ENCODE results near the gene SELENOK.
A peak's percentile ranks its signal among the peaks of the same experiment; 100 is the strongest.
"Not testable (repeated sequence)": the region's sequence is repeated elsewhere in the genome, so short reads cannot be mapped to it uniquely, and the experiment has no call there.

SELENOK gene

DNA sequence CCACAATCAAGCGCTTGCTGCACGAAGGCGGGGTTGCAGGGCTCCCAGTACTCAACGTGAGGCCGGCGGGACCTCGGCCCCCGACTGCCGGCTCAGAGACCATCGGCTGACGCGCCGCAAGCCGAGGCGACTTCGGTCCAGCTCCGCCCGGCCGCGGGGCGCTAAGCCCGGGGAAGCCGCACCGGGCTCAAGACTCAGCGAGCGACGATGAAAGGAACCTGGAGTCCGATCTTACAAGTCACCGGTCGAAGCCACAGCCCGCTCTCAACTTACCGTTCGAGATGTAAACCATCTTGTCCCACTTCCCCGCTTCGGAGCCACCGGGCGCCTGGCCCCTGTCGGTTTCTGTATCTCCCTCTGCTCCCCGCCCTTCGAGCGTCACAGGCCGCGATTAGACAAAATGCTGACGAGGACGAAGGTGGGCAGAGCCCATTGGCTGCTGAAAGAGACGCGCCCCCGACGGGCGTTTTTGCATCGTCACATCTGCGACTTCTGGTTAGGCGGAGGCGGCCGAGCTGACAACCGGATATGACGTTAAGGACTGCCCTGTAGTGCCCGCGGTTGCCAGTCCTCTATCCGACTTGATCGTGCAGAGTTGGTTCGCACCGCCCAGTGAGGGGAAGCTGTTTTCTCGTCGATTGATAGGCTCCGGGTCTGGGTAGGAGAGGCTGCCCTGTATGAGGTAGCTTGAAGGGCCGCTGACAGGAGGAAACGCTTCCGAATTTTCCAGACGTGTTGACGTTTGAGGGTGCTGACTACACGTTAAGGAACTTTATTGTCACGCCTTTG is at the start of gene SELENOK:
Gene SELENOK, minus strand, starts transcription at position 363 of the 789 bp plus-strand sequence.
- no peaks in the 10 kb centered on the region for H3K27me3 Mint-ChIP-seq
- H3K4me1 Mint-ChIP-seq: peaks cover 25% of the 10 kb centered on the region
- peaks cover 8% of the 10 kb centered on the region for H3K36me3 Mint-ChIP-seq
- H3K27ac Mint-ChIP-seq: peak within 1 kb of the TSS; percentile 98
- H3K4me3 Mint-ChIP-seq: peak within 1 kb of the TSS; percentile 94
- peak; percentile 88 for ATAC-seq (ENCODE audit: low read depth)
- H3K9me3 Mint-ChIP-seq: peaks cover 5% of the 10 kb centered on the region
- peak; percentile 85 to 94 for DNase-seq (ENCODE audit: low spot score in 2 of 2)

DNA sequence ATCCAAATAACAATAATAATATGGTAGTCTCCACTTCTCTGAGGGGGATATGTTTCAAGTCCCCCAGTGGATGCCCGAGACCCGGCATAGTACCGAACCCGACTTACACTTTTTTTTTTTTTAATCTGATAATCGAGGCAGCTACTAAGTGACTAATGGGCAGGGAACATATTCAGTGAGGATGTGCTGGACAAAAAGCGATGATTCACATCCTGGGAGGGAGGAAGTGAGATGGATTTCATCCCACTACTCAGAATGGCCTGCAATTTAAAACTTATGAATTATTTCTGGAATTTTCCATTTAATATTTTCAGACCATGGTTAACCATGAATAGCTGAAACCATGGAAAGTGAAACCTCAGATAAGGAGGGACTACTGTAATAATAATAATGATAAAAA is 49.5 kb upstream of the SELENOK start:
- Mint-ChIP-seq H3K27ac (no peak overlapping the region), H3K9me3 (peaks cover 7% of the 10 kb centered on the region), H3K4me3 (no peak overlapping the region), H3K27me3 (peaks cover 9% of the 10 kb centered on the region), H3K4me1 (no peaks in the 10 kb centered on the region), H3K36me3 (no peaks in the 10 kb centered on the region)
- ATAC-seq (ENCODE audit: low read depth): no peak
- DNase-seq (ENCODE audit: low spot score in 2 of 2): no peak

DNA sequence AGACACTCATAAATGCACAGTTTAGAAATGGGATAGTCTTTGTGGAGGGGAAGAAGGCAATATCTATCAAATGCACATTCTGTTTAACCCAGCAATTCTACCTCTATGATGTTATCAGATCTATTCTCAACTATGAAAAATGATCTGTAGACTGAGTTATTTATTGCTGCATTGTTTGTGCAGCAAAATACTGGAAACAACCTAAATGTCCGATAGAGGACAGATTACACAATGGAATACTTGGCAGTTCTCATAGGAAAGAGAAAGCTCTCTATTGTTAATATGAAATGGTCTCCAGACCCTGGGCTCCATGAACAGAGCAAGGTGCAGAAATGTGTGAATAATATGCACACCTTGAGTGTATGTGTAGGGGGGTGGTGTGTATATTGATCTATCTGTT is 49.0 kb upstream of the SELENOK start:
- H3K27me3 Mint-ChIP-seq: peaks cover 9% of the 10 kb centered on the region
- H3K36me3 Mint-ChIP-seq: no peaks in the 10 kb centered on the region
- ATAC-seq (ENCODE audit: low read depth) (no peak), DNase-seq (ENCODE audit: low spot score in 2 of 2) (no peak)
- H3K27ac Mint-ChIP-seq: no peak overlapping the region
- no peaks in the 10 kb centered on the region for H3K4me1 Mint-ChIP-seq
- peaks cover 3% of the 10 kb centered on the region for H3K9me3 Mint-ChIP-seq
- H3K4me3 Mint-ChIP-seq: no peak overlapping the region

DNA sequence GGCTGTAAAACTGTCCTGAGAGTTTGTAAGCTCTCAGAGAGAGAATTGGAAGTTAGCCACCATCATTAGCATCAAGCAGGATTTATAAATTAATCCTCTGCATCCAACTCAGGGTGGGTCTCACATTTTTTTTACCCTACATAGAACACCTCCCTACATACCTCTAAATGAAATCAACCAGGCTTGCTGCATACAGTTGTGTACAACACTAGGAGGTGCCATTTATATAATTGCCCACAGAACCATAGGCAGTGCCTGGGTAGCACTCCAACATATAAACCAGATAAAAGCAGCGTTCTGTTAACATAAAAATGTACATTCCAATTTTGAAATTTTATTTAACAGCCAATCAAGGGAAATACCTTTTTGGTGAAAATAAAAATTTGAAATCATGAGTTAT is 48.2 kb upstream of the SELENOK start:
- Mint-ChIP-seq H3K9me3 (peaks cover 2% of the 10 kb centered on the region), H3K27me3 (peaks cover 10% of the 10 kb centered on the region)

DNA sequence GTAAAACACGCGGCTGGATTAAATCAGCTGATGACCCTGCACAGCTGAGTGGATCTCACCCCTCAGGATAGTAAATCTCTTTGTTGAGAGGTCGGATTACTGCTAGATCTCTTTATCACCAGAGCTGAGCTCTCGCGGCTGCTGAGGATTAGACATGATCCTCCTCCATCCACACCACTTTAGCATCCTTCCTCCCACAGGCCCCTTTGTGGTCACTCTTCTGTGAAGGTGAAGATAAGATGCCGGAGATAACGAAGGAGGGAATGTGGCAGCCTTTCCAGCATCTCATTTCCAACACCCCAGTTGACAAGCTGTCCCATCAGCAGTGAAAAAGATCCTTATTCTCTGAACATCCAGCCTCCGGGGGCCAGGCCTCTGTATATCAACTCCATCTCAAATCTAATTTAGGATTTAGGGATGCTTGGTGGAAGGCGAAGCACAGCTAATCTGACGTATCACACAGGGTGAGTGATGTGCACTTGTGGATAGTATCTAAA is 47.5 kb upstream of the SELENOK start:
- Mint-ChIP-seq H3K9me3 (peaks cover 2% of the 10 kb centered on the region), H3K4me1 (no peaks in the 10 kb centered on the region), H3K27ac (no peak overlapping the region), H3K27me3 (peaks cover 11% of the 10 kb centered on the region), H3K36me3 (no peaks in the 10 kb centered on the region), H3K4me3 (no peak overlapping the region)
- DNase-seq (ENCODE audit: low spot score in 2 of 2): no peak
- no peak for ATAC-seq (ENCODE audit: low read depth)

More for the DNA sequence above, 48.2 kb upstream of the SELENOK start:
- no peaks in the 10 kb centered on the region for H3K4me1 Mint-ChIP-seq
- DNase-seq (ENCODE audit: low spot score in 2 of 2) (no peak), ATAC-seq (ENCODE audit: low read depth) (no peak)
- no peaks in the 10 kb centered on the region for H3K36me3 Mint-ChIP-seq
- no peak overlapping the region for H3K27ac Mint-ChIP-seq
- H3K4me3 Mint-ChIP-seq: no peak overlapping the region

DNA sequence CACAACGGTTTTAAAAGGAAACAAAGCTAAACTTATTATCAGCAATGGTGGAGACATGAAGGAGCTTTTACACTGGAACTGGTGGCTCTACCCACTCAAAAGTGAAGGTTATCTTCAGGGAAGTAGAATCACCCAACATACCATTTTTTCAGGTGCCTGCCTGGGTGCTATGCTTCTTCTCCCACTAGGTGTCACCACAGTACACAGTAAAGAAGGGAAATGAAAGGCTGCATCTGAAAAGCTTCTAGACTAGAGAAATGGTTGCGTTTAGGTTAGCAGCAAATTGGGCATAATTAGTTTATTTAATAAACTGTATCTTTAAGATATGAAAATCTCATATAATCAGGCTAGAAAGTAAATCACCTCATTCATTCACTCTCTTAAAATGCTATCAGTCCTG is 47.0 kb upstream of the SELENOK start:
- Mint-ChIP-seq H3K4me3 (no peak overlapping the region), H3K27me3 (peaks cover 12% of the 10 kb centered on the region), H3K4me1 (no peaks in the 10 kb centered on the region), H3K9me3 (peaks cover 2% of the 10 kb centered on the region), H3K36me3 (no peaks in the 10 kb centered on the region), H3K27ac (no peak overlapping the region)
- DNase-seq (ENCODE audit: low spot score in 2 of 2): peak; percentile 29
- peak; percentile 60 for ATAC-seq (ENCODE audit: low read depth)

DNA sequence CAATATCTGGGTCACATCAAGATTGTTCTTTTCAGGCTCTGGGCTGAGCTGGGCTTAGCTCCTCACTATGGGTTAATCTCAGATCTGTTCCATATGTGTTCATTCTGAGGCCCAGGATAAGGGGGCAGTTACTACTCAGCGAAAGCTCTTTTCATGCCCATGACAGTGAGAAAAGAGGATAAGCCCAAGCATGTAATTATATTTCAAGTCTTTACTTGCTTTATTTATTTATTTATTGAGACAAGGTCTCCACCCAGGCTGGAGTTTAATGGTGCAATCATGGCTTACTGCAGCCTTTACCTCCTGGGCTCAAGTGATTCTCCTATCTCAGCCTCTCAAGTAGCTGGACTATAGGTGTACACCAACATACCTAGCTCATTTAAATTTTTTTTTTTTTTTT is 44.7 kb upstream of the SELENOK start:
- Mint-ChIP-seq H3K36me3 (no peaks in the 10 kb centered on the region), H3K4me3 (no peak overlapping the region), H3K9me3 (peaks cover 2% of the 10 kb centered on the region), H3K27me3 (peaks cover 12% of the 10 kb centered on the region), H3K27ac (no peak overlapping the region), H3K4me1 (no peaks in the 10 kb centered on the region)
- no peak for ATAC-seq (ENCODE audit: low read depth)
- no peak for DNase-seq (ENCODE audit: low spot score in 2 of 2)

DNA sequence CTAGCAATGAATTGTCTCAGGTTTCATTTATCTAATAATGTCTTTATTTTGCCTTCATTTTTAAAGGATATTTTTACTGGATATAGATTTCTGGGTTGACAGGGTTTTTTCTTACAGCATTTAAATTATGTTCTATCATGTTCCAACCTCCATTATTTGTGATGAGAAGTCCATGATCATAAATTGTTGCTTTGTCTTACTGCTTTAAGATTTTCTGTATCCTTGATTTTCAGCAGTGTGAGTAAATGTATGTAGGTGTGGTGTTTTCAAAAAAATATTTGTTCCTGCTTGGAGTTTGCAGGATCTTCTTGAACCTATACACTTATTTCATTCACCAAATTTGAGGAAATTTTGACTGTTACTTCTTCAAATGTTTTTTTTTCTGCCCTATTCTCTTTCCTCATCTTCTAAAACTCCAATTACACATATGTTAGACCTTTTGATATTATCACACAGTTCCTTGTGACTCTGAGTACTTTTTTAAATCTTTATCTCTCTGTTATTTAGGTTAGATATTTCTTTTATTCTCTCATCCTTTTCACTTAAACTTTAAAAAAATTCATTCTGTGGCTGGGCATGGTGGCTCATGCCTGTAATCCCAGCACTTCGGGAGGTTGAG is 43.7 kb upstream of the SELENOK start:
- no peak for DNase-seq (ENCODE audit: low spot score in 2 of 2)
- Mint-ChIP-seq H3K27me3 (peaks cover 11% of the 10 kb centered on the region), H3K9me3 (peaks cover 2% of the 10 kb centered on the region), H3K4me1 (no peaks in the 10 kb centered on the region), H3K27ac (no peak overlapping the region), H3K4me3 (no peak overlapping the region), H3K36me3 (no peaks in the 10 kb centered on the region)
- ATAC-seq (ENCODE audit: low read depth): no peak

DNA sequence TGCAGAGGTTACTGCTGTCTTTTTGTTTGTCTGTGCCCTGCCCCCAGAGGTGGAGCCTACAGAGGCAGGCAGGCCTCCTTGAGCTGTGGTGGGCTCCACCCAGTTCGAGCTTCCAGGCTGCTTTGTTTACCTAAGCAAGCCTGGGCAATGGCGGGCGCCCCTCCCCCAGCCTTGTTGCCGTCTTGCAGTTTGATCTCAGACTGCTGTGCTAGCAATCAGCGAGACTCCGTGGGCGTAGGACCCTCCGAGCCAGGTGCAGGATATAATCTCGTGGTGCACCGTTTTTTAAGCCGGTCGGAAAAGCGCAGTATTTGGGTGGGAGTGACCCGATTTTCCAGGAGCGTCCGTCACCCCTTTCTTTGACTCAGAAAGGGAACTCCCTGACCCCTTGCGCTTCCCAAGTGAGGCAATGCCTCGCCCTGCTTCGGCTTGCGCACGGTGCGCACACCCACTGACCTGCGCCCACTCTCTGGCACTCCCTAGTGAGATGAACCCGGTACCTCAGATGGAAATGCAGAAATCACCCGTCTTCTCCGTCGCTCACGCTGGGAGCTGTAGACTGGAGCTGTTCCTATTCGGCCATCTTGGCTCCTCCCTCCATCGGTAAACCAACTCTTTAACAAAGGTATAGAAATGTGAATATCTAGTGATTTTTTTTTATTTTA is 35.7 kb upstream of the SELENOK start:
- not testable (repeated sequence) for H3K4me1 Mint-ChIP-seq; H3K27me3 Mint-ChIP-seq; H3K9me3 Mint-ChIP-seq; DNase-seq (ENCODE audit: low spot score in 2 of 2); ATAC-seq (ENCODE audit: low read depth); H3K4me3 Mint-ChIP-seq; H3K27ac Mint-ChIP-seq; H3K36me3 Mint-ChIP-seq

DNA sequence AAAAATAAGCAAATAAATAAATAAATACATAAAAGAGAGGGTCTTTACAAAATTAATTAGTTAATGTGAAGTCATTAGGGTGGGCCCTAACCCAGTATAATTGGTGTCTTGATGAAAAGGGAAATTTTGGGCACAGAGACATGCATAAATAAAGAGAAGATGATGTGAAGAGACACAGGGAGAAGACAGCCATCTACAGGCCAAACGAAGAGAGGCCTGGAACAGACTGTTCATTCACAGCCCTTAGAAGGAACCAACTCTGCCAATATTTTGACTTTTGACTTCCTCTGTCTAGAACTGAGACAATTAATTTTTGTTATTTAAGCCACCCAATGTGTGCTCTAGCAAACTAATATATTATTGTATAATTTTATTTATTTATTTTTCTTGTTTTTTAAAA is 29.6 kb upstream of the SELENOK start:
- DNase-seq (ENCODE audit: low spot score in 2 of 2) (no peak), ATAC-seq (ENCODE audit: low read depth) (peak; percentile 45)
- Mint-ChIP-seq H3K4me1 (no peaks in the 10 kb centered on the region), H3K4me3 (no peak overlapping the region), H3K27me3 (peaks cover 13% of the 10 kb centered on the region), H3K36me3 (peaks cover 3% of the 10 kb centered on the region), H3K9me3 (peaks cover 6% of the 10 kb centered on the region), H3K27ac (no peak overlapping the region)

DNA sequence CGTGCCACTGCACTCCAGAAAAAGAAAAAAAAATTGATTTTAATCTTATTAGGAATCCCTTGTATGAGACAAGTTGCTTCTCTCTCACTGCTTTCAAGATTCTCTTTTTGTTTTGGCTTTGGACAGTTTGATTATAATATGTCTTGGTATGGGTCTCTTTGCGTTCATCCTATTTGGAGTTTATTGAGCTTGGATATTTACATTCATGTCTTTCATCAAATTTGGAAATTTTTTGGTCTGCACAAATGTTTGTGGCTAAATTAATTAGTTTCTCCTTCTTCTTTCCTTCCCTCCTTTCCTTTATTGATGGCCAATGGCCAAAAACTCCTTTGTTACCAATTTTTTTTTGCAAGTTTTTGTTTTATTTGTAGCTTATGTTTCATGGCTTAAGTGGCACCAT is 28.1 kb upstream of the SELENOK start:
- no peak for ATAC-seq (ENCODE audit: low read depth)

DNA sequence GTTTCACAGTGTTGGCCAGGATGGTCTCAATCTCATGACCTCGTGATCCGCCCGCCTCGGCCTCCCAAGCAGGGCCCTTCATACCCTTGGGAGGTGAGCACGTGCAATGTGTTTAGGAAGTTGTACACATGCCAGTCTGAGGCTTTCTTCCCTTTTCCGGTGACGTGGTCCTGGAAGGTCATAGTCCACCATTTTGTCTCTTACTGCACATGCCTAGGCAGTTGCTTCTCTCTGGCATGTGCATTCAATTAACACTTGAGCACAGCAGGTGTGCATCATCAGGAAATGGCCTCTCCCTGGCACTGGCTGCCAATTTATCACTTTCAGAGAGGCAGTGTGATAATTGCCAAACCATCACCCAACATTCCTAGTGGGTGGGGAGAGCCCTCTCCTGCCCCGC is 21.7 kb upstream of the SELENOK start:
- peaks cover 3% of the 10 kb centered on the region for H3K9me3 Mint-ChIP-seq
- H3K27me3 Mint-ChIP-seq: peaks cover 11% of the 10 kb centered on the region
- no peaks in the 10 kb centered on the region for H3K36me3 Mint-ChIP-seq
- H3K4me1 Mint-ChIP-seq: no peaks in the 10 kb centered on the region
- DNase-seq (ENCODE audit: low spot score in 2 of 2) (no peak), ATAC-seq (ENCODE audit: low read depth) (no peak)
- H3K4me3 Mint-ChIP-seq: no peak overlapping the region
- H3K27ac Mint-ChIP-seq: no peak overlapping the region

More for the DNA sequence above, 28.1 kb upstream of the SELENOK start:
- H3K27me3 Mint-ChIP-seq: peaks cover 11% of the 10 kb centered on the region
- no peak overlapping the region for H3K4me3 Mint-ChIP-seq
- H3K27ac Mint-ChIP-seq: no peak overlapping the region
- H3K9me3 Mint-ChIP-seq: peaks cover 5% of the 10 kb centered on the region
- no peaks in the 10 kb centered on the region for H3K4me1 Mint-ChIP-seq
- DNase-seq (ENCODE audit: low spot score in 2 of 2): no peak
- H3K36me3 Mint-ChIP-seq: peaks cover 3% of the 10 kb centered on the region

DNA sequence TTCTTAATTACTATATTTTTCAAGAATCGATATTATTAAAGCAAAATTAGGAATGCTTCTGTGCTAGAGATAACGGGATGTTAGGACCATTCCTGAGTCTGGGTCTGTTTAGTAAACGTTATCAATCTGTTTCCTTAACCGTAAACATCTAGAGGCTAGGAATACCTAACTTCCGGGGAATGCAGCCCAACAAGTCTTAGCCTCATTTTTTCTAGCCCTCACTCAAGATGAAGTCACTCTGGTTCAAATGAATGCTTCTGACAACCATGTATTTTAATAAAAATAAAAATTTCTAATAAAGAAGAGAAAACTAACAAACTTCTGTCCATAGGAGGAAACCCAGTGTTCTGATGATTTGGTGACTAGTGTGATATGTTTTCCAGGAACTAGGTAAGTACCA is 11.1 kb upstream of the SELENOK start:
- ATAC-seq (ENCODE audit: low read depth) (no peak), DNase-seq (ENCODE audit: low spot score in 2 of 2) (no peak)
- Mint-ChIP-seq H3K4me3 (no peak overlapping the region), H3K27me3 (peaks cover 16% of the 10 kb centered on the region), H3K27ac (no peak overlapping the region), H3K36me3 (peaks cover 1% of the 10 kb centered on the region), H3K4me1 (no peaks in the 10 kb centered on the region), H3K9me3 (peaks cover 6% of the 10 kb centered on the region)

DNA sequence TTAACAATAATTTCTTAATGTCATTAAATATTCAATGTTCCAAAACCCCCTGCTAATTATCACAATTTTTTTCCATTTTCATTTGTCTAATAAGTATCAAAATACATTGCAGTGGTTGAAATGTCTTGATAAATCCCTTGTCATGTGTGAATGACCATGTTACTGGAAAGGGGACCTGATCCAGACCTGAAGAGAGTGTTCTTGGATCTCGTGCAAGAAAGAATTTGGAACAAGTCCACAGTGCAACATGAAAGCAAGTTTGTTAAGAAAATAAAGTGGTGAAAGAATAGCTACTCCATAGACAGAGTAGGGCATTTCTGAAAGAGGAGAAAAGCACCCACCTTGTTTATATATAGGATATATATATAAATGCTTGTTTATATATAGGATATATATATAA is 10.4 kb upstream of the SELENOK start:
- peaks cover 1% of the 10 kb centered on the region for H3K36me3 Mint-ChIP-seq
- H3K9me3 Mint-ChIP-seq: peaks cover 6% of the 10 kb centered on the region
- DNase-seq (ENCODE audit: low spot score in 2 of 2): no peak
- H3K4me1 Mint-ChIP-seq: no peaks in the 10 kb centered on the region
- no peak overlapping the region for H3K27ac Mint-ChIP-seq
- ATAC-seq (ENCODE audit: low read depth): no peak
- H3K27me3 Mint-ChIP-seq: peaks cover 16% of the 10 kb centered on the region
- H3K4me3 Mint-ChIP-seq: no peak overlapping the region
